ENCODE results near the gene ISYNA1.
A peak's percentile ranks its signal among the peaks of the same experiment; 100 is the strongest.

Gene ISYNA1

DNA sequence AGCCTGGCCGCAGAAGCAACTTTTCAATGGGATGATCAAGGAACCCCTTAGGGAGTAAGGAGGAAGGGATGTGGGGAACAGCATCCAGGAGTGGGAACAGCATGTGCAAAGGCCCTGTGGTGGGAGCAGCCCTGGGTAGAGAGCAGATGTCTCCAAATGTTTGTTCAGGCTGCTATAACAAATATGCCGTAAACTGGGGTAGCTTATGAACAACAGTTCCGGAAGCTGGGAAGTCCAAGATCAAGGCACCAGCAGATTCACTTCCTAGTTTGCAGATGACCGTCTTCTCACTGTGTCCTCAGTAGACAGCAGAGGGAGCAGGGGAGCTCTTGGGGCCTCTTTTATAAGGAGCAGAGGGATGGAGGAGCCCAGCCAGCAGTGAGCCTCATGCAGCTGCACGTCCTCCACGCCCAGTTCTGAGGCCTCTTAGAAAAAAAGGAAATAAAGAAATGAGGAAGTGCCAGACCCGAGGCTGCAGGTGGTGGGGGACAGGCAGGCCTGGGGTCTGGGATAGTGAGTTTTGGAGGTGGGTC is 36.3 kb downstream of the ISYNA1 start:
- H3K79me1 ChIP-seq (ENCODE audit: low read length) = no peaks in the 10 kb centered on the region
- no peak overlapping the region for H2BK15ac ChIP-seq (replicated peaks; ENCODE audit: low read depth)
- no peak overlapping the region for H2BK5ac ChIP-seq (ENCODE audit: low read length)
- H3K27ac ChIP-seq (ENCODE audit: low read depth, low read length) = no peak overlapping the region
- no peak overlapping the region for H2BK120ac ChIP-seq (ENCODE audit: low read depth, low read length)
- H3K23ac ChIP-seq (ENCODE audit: low read length) = no peak overlapping the region
- H3K18ac ChIP-seq (ENCODE audit: low read length) = no peak overlapping the region
- peak; percentile 81 for DNase-seq
- H3K56ac ChIP-seq (ENCODE audit: low read length) = no peak overlapping the region
- no peaks in the 10 kb centered on the region for H3K27me3 ChIP-seq (ENCODE audit: insufficient read depth, low read length, poor library complexity)
- H2AK5ac ChIP-seq (ENCODE audit: low read length) = no peak overlapping the region
- WGBS (ENCODE audit: extremely low coverage, insufficient coverage, low lambda C conversion rate) = no CpG with 5 or more reads among the region's 7 CpGs
- no peaks in the 10 kb centered on the region for H3K36me3 ChIP-seq (ENCODE audit: control insufficient read depth, insufficient read depth, low read length)
- no peak overlapping the region for H3K4ac ChIP-seq (ENCODE audit: low read depth, low read length)
- H3K9ac ChIP-seq (ENCODE audit: low read length) = no peak overlapping the region
- H3K4me1 ChIP-seq (ENCODE audit: control insufficient read depth, low read depth, low read length) = no peaks in the 10 kb centered on the region
- H3K79me2 ChIP-seq (ENCODE audit: control insufficient read depth, insufficient read depth, low read length) = no peaks in the 10 kb centered on the region
- no peak overlapping the region for H3K4me3 ChIP-seq (ENCODE audit: low read length)
- no peak overlapping the region for H3K4me2 ChIP-seq (ENCODE audit: low read length)
- no peak overlapping the region for H4K8ac ChIP-seq (ENCODE audit: low read depth, low read length)
- H4K5ac ChIP-seq (ENCODE audit: low read length) = no peak overlapping the region

DNA sequence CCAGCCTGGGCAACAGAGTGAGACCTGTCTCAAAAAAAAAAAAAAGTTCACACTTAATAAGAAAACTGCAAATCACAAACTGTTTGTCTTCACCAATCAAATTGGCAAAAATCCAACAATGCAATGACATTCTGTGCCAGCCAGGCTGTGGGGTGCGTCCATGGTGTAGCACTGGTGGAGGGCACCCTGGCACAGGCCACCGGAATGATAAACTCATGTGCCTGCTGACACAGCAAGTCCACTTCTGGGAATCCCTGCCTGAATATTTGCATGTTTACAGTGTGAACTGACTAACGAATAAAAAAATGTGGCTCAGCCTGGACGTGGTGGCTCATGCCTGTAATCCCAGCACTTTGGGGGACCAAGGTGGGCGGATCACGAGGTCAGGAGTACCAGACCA is 38.9 kb downstream of the ISYNA1 start:
- Histone ChIP-seq H3K9ac (ENCODE audit: low read length) (no peak overlapping the region), H3K36me3 (ENCODE audit: control insufficient read depth, insufficient read depth, low read length) (no peaks in the 10 kb centered on the region), H3K27ac (ENCODE audit: low read depth, low read length) (no peak overlapping the region), H3K4me1 (ENCODE audit: control insufficient read depth, low read depth, low read length) (no peaks in the 10 kb centered on the region), H2BK5ac (ENCODE audit: low read length) (no peak overlapping the region), H2BK15ac (replicated peaks; ENCODE audit: low read depth) (no peak overlapping the region), H3K79me2 (ENCODE audit: control insufficient read depth, insufficient read depth, low read length) (no peaks in the 10 kb centered on the region), H4K5ac (ENCODE audit: low read length) (no peak overlapping the region), H3K4me3 (ENCODE audit: low read length) (no peak overlapping the region), H4K8ac (ENCODE audit: low read depth, low read length) (no peak overlapping the region), H2BK120ac (ENCODE audit: low read depth, low read length) (no peak overlapping the region), H3K56ac (ENCODE audit: low read length) (no peak overlapping the region), H3K23ac (ENCODE audit: low read length) (no peak overlapping the region), H3K18ac (ENCODE audit: low read length) (no peak overlapping the region), H3K4me2 (ENCODE audit: low read length) (no peak overlapping the region), H3K27me3 (ENCODE audit: insufficient read depth, low read length, poor library complexity) (no peaks in the 10 kb centered on the region), H2AK5ac (ENCODE audit: low read length) (no peak overlapping the region), H3K4ac (ENCODE audit: low read depth, low read length) (no peak overlapping the region), H3K79me1 (ENCODE audit: low read length) (no peaks in the 10 kb centered on the region)
- WGBS (ENCODE audit: extremely low coverage, insufficient coverage, low lambda C conversion rate) = no CpG with 5 or more reads among the region's 6 CpGs
- no peak for DNase-seq

- Histone ChIP-seq H3K4me3 (ENCODE audit: low read length) (no peak within 1 kb of the TSS), H3K18ac (ENCODE audit: low read length) (no peak within 1 kb of the TSS), H3K27ac (ENCODE audit: low read depth, low read length) (no peak within 1 kb of the TSS)
Measured at GRCh38 chr19:18397242-18398202, 40.4 kb downstream of the ISYNA1 start, which contains the start of gene LRRC25. LRRC25 (minus strand) TSS chr19:18397622; CDS start chr19:18396963, 659 bp downstream.

DNA sequence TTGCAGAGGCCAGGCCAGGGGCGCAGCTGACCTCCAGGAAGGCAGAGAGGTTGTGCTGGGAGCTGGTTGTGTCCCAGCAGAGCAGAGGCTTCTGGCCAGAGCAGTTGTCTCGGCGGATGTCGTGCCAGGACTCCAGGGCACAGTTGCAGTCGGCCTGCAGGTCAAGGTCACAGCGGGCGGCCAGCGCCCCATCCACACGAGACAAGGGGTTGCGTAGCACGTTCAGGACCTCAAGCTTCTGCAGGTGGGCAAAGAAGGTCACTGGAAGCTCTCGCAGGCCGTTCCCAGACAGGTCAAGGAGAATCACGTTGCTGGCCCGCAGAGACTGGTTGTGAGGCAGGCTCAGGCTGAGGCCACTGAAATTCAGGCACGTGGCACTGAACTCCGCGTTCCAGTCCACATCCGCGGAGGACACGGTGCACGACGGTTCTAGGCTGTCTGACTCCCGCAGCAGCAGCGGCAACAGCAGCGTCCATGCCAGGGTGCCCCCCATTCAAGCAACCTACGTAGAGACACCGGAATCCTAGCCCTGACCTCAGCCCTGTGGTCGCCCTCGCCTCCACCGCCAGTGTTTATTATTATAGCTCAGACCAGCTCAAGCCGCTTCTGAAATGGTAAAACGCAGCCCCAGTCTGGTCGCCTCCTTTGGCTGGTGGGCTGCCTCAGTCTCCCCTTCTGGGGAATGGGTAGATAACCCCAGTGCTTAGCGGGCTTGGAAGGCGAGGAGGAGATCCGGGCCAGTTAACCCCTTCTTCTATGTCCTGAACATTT is 41.3 kb downstream of the ISYNA1 start:
- Histone ChIP-seq H4K8ac (ENCODE audit: low read depth, low read length) (no peak overlapping the region), H3K56ac (ENCODE audit: low read length) (no peak overlapping the region), H3K4me3 (ENCODE audit: low read length) (no peak overlapping the region), H2AK5ac (ENCODE audit: low read length) (no peak overlapping the region), H3K23ac (ENCODE audit: low read length) (no peak overlapping the region), H3K9ac (ENCODE audit: low read length) (no peak overlapping the region), H3K27ac (ENCODE audit: low read depth, low read length) (no peak overlapping the region), H3K36me3 (ENCODE audit: control insufficient read depth, insufficient read depth, low read length) (no peaks in the 10 kb centered on the region), H3K18ac (ENCODE audit: low read length) (no peak overlapping the region), H2BK5ac (ENCODE audit: low read length) (no peak overlapping the region), H2BK120ac (ENCODE audit: low read depth, low read length) (no peak overlapping the region), H3K27me3 (ENCODE audit: insufficient read depth, low read length, poor library complexity) (no peaks in the 10 kb centered on the region), H3K4ac (ENCODE audit: low read depth, low read length) (no peak overlapping the region), H3K79me1 (ENCODE audit: low read length) (no peaks in the 10 kb centered on the region), H4K5ac (ENCODE audit: low read length) (no peak overlapping the region), H3K4me1 (ENCODE audit: control insufficient read depth, low read depth, low read length) (no peaks in the 10 kb centered on the region), H3K4me2 (ENCODE audit: low read length) (no peak overlapping the region), H3K79me2 (ENCODE audit: control insufficient read depth, insufficient read depth, low read length) (no peaks in the 10 kb centered on the region), H2BK15ac (replicated peaks; ENCODE audit: low read depth) (no peak overlapping the region)
- WGBS (ENCODE audit: extremely low coverage, insufficient coverage, low lambda C conversion rate) = no CpG with 5 or more reads among the region's 37 CpGs
- no peak for DNase-seq

More at GRCh38 chr19:18397242-18398202, 40.4 kb downstream of the ISYNA1 start, which contains the start of gene LRRC25:
- no peak within 1 kb of the TSS for H4K8ac ChIP-seq (ENCODE audit: low read depth, low read length)
- H2AK5ac ChIP-seq (ENCODE audit: low read length) = no peak within 1 kb of the TSS
- H3K9ac ChIP-seq (ENCODE audit: low read length) = no peak within 1 kb of the TSS
- no CpG with 5 or more reads among the region's 33 CpGs for WGBS (ENCODE audit: extremely low coverage, insufficient coverage, low lambda C conversion rate)
- no peak within 1 kb of the TSS for H2BK15ac ChIP-seq (replicated peaks; ENCODE audit: low read depth)
- no peaks in the 10 kb centered on the region for H3K79me1 ChIP-seq (ENCODE audit: low read length)
- H3K4ac ChIP-seq (ENCODE audit: low read depth, low read length) = no peak within 1 kb of the TSS
- H3K27me3 ChIP-seq (ENCODE audit: insufficient read depth, low read length, poor library complexity) = no peaks in the 10 kb centered on the region
- peak within 1 kb of the TSS; percentile 15 for H3K56ac ChIP-seq (ENCODE audit: low read length)
- no peaks in the 10 kb centered on the region for H3K36me3 ChIP-seq (ENCODE audit: control insufficient read depth, insufficient read depth, low read length)
- peak; percentile 70 for DNase-seq
- no peak within 1 kb of the TSS for H3K23ac ChIP-seq (ENCODE audit: low read length)
- H3K4me2 ChIP-seq (ENCODE audit: low read length) = no peak within 1 kb of the TSS
- no peaks in the 10 kb centered on the region for H3K79me2 ChIP-seq (ENCODE audit: control insufficient read depth, insufficient read depth, low read length)
- no peak within 1 kb of the TSS for H2BK5ac ChIP-seq (ENCODE audit: low read length)
- no peaks in the 10 kb centered on the region for H3K4me1 ChIP-seq (ENCODE audit: control insufficient read depth, low read depth, low read length)
- no peak within 1 kb of the TSS for H2BK120ac ChIP-seq (ENCODE audit: low read depth, low read length)
- H4K5ac ChIP-seq (ENCODE audit: low read length) = no peak within 1 kb of the TSS

GRCh38 chr19:18393836-18394235 is 44.1 kb downstream of the ISYNA1 start:
- no peaks in the 10 kb centered on the region for H3K79me1 ChIP-seq (ENCODE audit: low read length)
- no CpG with 5 or more reads among the region's 7 CpGs for whole genome bisulfite sequencing (ENCODE audit: extremely low coverage, insufficient coverage, low lambda C conversion rate)
- no peak overlapping the region for H2BK5ac ChIP-seq (ENCODE audit: low read length)
- H3K4ac ChIP-seq (ENCODE audit: low read depth, low read length) = no peak overlapping the region
- no peaks in the 10 kb centered on the region for H3K36me3 ChIP-seq (ENCODE audit: control insufficient read depth, insufficient read depth, low read length)
- no peak overlapping the region for H3K4me3 ChIP-seq (ENCODE audit: low read length)
- no peak overlapping the region for H3K23ac ChIP-seq (ENCODE audit: low read length)
- no peak overlapping the region for H3K9ac ChIP-seq (ENCODE audit: low read length)
- no peak overlapping the region for H3K27ac ChIP-seq (ENCODE audit: low read depth, low read length)
- H4K8ac ChIP-seq (ENCODE audit: low read depth, low read length) = no peak overlapping the region
- no peak overlapping the region for H4K5ac ChIP-seq (ENCODE audit: low read length)
- DNase-seq = no peak
- H3K27me3 ChIP-seq (ENCODE audit: insufficient read depth, low read length, poor library complexity) = no peaks in the 10 kb centered on the region
- no peak overlapping the region for H2AK5ac ChIP-seq (ENCODE audit: low read length)
- no peak overlapping the region for H3K56ac ChIP-seq (ENCODE audit: low read length)
- no peaks in the 10 kb centered on the region for H3K4me1 ChIP-seq (ENCODE audit: control insufficient read depth, low read depth, low read length)
- no peak overlapping the region for H3K18ac ChIP-seq (ENCODE audit: low read length)
- no peak overlapping the region for H2BK15ac ChIP-seq (replicated peaks; ENCODE audit: low read depth)
- H3K4me2 ChIP-seq (ENCODE audit: low read length) = no peak overlapping the region
- no peak overlapping the region for H2BK120ac ChIP-seq (ENCODE audit: low read depth, low read length)
- no peaks in the 10 kb centered on the region for H3K79me2 ChIP-seq (ENCODE audit: control insufficient read depth, insufficient read depth, low read length)
